Lower leg skin (tissue), 3 donors: Measurements from ENCODE around the gene MINDY2.

Experiments
- POLR2A ChIP-seq, 2 donors: fragments of 450-650 bp; IDR thresholded peaks; one replicate each; pipeline ENCODE4 v1.6.1; 2016 to 2017; ENCODE audit warnings: antibody characterized with exemption in 2 of 2, mild to moderate bottlenecking in 1 of 2, moderate library complexity in 1 of 2
- TF ChIP-seq, protein P1 (sequence below), 3 donors: fragments of 450-650 bp; IDR thresholded peaks; one replicate each; pipeline ENCODE4 v1.5.1; 2016; ENCODE audit warnings: antibody characterized with exemption in 3 of 3, mild to moderate bottlenecking in 3 of 3, moderate library complexity in 2 of 3

DNA sequence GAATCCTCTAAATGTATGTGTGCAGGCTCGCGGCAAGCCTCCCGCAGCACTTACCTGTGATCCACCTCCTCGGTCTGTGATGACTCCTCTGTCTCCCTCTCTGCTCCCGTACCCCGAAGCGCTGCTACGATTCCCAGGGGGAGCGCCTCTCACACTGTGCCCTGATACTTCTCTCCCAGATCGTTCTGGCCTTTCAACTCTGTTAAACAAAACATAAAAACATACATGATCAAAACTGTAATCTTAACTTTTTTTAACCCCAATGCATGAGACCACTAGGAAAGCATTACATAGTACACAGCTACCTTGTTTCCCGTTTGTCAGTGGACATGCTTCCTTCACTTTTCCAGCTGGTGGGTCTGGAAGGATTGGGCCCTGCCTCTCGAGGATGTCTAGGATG lies 115.8 kb downstream of the MINDY2 start:
- TF ChIP-seq, protein P1, sequence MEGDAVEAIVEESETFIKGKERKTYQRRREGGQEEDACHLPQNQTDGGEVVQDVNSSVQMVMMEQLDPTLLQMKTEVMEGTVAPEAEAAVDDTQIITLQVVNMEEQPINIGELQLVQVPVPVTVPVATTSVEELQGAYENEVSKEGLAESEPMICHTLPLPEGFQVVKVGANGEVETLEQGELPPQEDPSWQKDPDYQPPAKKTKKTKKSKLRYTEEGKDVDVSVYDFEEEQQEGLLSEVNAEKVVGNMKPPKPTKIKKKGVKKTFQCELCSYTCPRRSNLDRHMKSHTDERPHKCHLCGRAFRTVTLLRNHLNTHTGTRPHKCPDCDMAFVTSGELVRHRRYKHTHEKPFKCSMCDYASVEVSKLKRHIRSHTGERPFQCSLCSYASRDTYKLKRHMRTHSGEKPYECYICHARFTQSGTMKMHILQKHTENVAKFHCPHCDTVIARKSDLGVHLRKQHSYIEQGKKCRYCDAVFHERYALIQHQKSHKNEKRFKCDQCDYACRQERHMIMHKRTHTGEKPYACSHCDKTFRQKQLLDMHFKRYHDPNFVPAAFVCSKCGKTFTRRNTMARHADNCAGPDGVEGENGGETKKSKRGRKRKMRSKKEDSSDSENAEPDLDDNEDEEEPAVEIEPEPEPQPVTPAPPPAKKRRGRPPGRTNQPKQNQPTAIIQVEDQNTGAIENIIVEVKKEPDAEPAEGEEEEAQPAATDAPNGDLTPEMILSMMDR (IDR thresholded peaks at IDR 0.05), result no peak
- TF ChIP-seq POLR2A (IDR thresholded peaks at IDR 0.05), result no peak
